Small intestine (tissue), 7 donors: Measurements from ENCODE around the gene RPL37A. TPM values are rescaled to one million over a fixed set of nuclear protein-coding genes. Genes with fewer than 3 reads are reported as not detected.
A peak's percentile ranks its signal among the peaks of the same experiment; 100 is the strongest.

ENCODE experiments used
- DNase-seq, 2 donors: peaks; one replicate each; pipeline versions ENCODE4 v3.0.0 to v3.0.0-alpha.2; 2013
- FAIRE-seq: peaks from 2 replicates; lab custom pipeline; 2012; peaks lifted over from hg19 to GRCh38; lab: Jason Lieb, UNC
- H3K27ac ChIP-seq, 3 donors: one replicate each; pipeline ENCODE4 v1.5.1; 2013; ENCODE audit warnings: low read length in 2 of 3, mild to moderate bottlenecking in 2 of 3, control low read depth in 1 of 3, inconsistent platforms in 1 of 3, low read depth in 1 of 3, moderate library complexity in 1 of 3
- H3K27me3 ChIP-seq, 3 donors: one replicate each; pipeline ENCODE4 v1.6.1; 2013; ENCODE audit warnings: low read length in 3 of 3, inconsistent platforms in 1 of 3; ENCODE audit not compliant: control insufficient read depth in 3 of 3, insufficient read depth in 3 of 3
- H3K36me3 ChIP-seq, 3 donors: one replicate each; pipeline ENCODE4 v1.6.1; 2013; ENCODE audit warnings: low read length in 3 of 3, inconsistent platforms in 1 of 3, low read depth in 1 of 3, mild to moderate bottlenecking in 1 of 3, moderate library complexity in 1 of 3; ENCODE audit not compliant: control insufficient read depth in 3 of 3, insufficient read depth in 2 of 3
- H3K4me1 ChIP-seq, 3 donors: one replicate each; pipeline ENCODE4 v1.6.1; 2013; ENCODE audit warnings: low read length in 2 of 3, inconsistent platforms in 1 of 3, low read depth in 1 of 3, mild to moderate bottlenecking in 1 of 3, moderate library complexity in 1 of 3; ENCODE audit not compliant: control insufficient read depth in 3 of 3, insufficient read depth in 2 of 3
- H3K4me3 ChIP-seq, 3 donors: one replicate each; pipeline ENCODE4 v1.5.1; 2013; ENCODE audit warnings: low read length in 3 of 3, control low read depth in 1 of 3, inconsistent platforms in 1 of 3, low read depth in 1 of 3, mild to moderate bottlenecking in 1 of 3, moderate library complexity in 1 of 3
- H3K9me3 ChIP-seq, 2 donors: one replicate each; pipeline ENCODE4 v1.6.1; 2013; ENCODE audit warnings: low read depth in 1 of 2, low read length in 1 of 2; ENCODE audit not compliant: control insufficient read depth in 2 of 2, insufficient read depth in 1 of 2
- WGBS, 3 donors: extraction: QIAGEN DNeasy Blood & Tissue Kit; methylation state at CpG; one replicate each; pipeline ENCODE4 v1.1.7; 2013; 5-methylcytosine and 5-hydroxymethylcytosine counted together
- polyA plus RNA-seq, 4 donors: library from polyadenylated mRNA; stranded (reverse) in 3 of 4; unstranded in 1 of 4; fragments of 200-250 nt in 3 of 4; fragments of 120-200 nt in 1 of 4; gene quantifications; one replicate each; pipeline versions ENCODE4 v1.2.1 to v1.2.3, GENCODE V29; 2013
- donor health status: healthy with polysubstance abuse.
- donor health status: control.
- donor health status: control.
- donor health status: Bipolar disorder and iron deficiency.
- donor health status: healthy.

The RPL37A gene
- polyA plus RNA-seq, 4 donors, result 1,824 to 4,790 (median 3,519) TPM

DNA sequence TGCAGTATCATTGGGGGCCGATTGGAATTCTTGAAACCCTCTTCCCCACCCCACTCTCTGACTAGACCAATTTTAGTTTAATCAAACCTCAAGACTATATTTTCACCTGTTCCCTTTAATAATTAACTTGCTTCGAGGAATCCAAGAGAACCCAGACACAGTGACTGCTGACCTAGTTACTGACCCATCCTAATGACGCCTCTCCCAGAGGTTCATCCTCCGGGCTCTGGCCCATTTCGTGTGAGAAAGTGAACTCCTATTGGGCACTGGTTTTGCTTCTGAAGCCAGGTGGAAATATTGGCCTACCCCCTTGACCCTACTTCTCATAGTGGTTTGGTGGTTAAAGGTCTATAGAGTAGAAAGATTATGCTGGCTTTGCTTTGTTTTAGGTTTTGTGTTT is 39.9 kb downstream of the RPL37A start:
- FAIRE-seq, result no peak
- Histone ChIP-seq H3K9me3 (peaks cover 0 to 4% of the 10 kb centered on the region in 2 donors), H3K4me1 (peaks cover 0 to 59% (median 3%) of the 10 kb centered on the region in 3 donors)

DNA sequence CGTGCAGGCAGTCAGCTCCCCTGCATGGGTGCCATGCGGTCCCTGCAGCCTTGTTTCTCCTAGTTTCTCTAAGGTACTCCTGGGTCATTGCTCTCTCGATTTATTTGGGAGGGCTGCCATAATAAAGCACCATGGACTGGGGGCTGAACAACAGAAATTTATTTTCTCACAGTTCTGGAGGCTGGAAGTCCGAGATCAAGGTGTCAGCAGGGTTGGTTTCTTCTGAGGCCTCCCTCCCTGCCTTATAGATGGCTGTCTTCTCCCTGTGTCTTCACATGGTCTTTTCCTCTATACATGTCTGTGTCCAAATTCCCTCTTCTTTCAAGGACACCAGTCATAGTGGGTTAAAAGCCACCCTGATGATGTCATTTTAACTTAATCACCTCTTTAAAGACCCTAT is 40.5 kb downstream of the RPL37A start:
- H3K9me3 ChIP-seq, result peaks cover 0 to 4% of the 10 kb centered on the region in 2 donors
- no peak for FAIRE-seq
- no peak for DNase-seq
- no peaks in the 10 kb centered on the region for H3K36me3 ChIP-seq
- no peak overlapping the region for H3K4me3 ChIP-seq
- H3K27me3 ChIP-seq, result no peaks in the 10 kb centered on the region
- H3K27ac ChIP-seq, result no peak overlapping the region
- WGBS, 3 donors, result 89 to 95% (median 89%) methylated on average over 4 of the region's 4 CpGs
- peaks cover 0 to 57% (median 3%) of the 10 kb centered on the region in 3 donors for H3K4me1 ChIP-seq

More for the DNA sequence above, 39.9 kb downstream of the RPL37A start:
- Histone ChIP-seq H3K36me3 (no peaks in the 10 kb centered on the region), H3K4me3 (no peak overlapping the region), H3K27me3 (no peaks in the 10 kb centered on the region), H3K27ac (peak overlapping the region in 1 of 3 donors; percentile 46)
- DNase-seq, result peak in 1 of 2 donors; percentile 58
- 15 to 64% (median 31%) methylated on average over 5 of the region's 5 CpGs for WGBS, 3 donors

DNA sequence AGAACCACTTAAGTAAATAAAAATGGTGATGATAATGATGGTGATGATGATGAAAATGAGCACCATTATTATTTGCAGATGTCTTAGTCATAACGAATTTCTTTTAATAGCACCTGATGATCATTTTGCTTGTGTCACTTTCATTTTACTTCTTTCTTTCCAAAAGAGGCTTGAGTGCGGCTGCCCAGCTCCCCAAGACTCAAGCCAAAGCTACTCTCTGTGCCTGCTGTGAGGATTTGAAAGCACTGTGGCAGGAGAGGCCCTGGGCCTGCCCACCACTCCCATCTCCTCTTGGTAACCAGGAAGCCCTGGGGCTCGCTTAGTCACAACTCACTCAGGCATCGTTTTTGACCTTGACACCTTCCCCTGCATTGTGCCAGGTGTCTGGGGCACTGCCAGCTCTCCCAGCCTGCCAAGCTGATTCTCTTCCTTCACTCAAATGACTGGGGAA is 41.2 kb downstream of the RPL37A start:
- Histone ChIP-seq H3K4me1 (peaks cover 0 to 57% (median 3%) of the 10 kb centered on the region in 3 donors), H3K27ac (no peak overlapping the region), H3K27me3 (no peaks in the 10 kb centered on the region), H3K4me3 (no peak overlapping the region), H3K9me3 (peaks cover 0 to 4% of the 10 kb centered on the region in 2 donors), H3K36me3 (no peaks in the 10 kb centered on the region)
- FAIRE-seq (no peak), DNase-seq (peak in 1 of 2 donors; percentile 79)
- WGBS, 3 donors, result 9 to 44% (median 25%) methylated on average over 4 of the region's 4 CpGs

DNA sequence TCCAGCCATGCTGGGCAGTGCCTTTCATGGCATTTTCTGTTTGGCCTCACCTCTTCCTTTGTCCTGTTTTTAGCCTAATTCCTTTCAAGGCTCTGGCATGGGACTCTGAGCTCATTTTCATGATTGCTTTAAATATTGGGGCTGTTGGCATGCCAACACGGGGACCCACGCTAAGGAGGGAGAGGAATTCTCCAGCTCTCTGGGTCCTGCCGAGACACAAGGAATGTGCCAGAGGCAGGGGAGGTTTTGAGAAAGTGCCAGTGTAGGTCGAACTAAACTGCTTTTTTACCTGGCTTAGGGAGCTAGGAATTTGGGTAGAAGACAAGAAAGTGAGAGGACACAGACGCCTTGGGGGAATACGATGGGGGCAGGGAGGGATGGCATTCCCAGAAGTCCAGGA is 42.3 kb downstream of the RPL37A start:
- Histone ChIP-seq H3K36me3 (no peaks in the 10 kb centered on the region), H3K27me3 (no peaks in the 10 kb centered on the region), H3K9me3 (peaks cover 0 to 4% of the 10 kb centered on the region in 2 donors), H3K4me3 (no peak overlapping the region), H3K4me1 (peaks cover 0 to 46% (median 3%) of the 10 kb centered on the region in 3 donors), H3K27ac (no peak overlapping the region)
- WGBS, 3 donors, result 74 to 82% (median 80%) methylated on average over 6 of the region's 6 CpGs
- DNase-seq, result no peak
- FAIRE-seq, result no peak

DNA sequence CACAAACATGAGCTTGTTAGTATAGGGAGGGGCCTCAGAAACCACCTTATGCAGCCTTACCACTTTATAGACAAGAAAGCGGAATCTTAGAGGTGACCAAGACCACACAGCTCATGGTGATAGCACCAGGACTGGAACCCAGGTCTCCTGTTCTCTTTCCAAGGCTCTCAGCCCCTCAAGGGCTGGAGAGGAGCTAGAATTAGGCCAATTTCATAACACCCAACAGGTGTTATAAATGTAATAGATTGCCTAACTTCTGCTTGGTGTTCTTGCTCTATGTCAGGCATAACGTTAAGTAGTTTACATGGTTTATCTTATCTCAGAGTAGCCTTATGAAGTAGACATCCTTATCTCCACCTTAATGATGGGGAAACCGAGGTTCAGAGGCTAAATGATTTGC is 42.9 kb downstream of the RPL37A start:
- no peaks in the 10 kb centered on the region for H3K36me3 ChIP-seq
- H3K9me3 ChIP-seq, result peaks cover 0 to 4% of the 10 kb centered on the region in 2 donors
- H3K4me1 ChIP-seq, result peaks cover 0 to 40% (median 3%) of the 10 kb centered on the region in 3 donors
- H3K27ac ChIP-seq, result no peak overlapping the region
- no peak overlapping the region for H3K4me3 ChIP-seq
- FAIRE-seq (no peak), DNase-seq (peak in 1 of 2 donors; percentile 39)
- 45 to 63% (median 49%) methylated on average over 3 of the region's 3 CpGs for WGBS, 3 donors
- H3K27me3 ChIP-seq, result no peaks in the 10 kb centered on the region

DNA sequence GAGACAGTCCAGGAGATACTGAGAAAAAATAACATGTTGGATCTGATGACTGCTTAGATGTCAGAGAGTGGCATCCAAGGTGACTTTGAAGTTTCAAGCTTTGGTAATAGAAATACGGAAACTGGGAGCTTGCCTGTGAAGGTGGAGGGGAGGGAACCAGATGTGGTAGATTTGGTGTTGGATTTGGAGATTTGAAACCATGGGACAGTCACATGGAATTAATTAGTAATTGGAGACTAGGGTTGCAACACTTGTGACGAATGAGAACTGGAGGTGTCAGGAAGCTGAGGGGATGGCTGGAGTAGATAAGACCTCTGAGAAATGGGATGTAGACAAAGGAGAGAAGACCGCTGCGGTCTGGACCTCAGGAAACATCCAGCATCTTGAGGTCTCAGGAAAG is 46.7 kb downstream of the RPL37A start:
- WGBS, 3 donors, result 71 to 94% (median 79%) methylated on average over 4 of the region's 4 CpGs
- Histone ChIP-seq H3K4me3 (no peak overlapping the region), H3K36me3 (no peaks in the 10 kb centered on the region), H3K27ac (no peak overlapping the region), H3K9me3 (no peaks in the 10 kb centered on the region), H3K4me1 (peaks cover 0 to 19% (median 0%) of the 10 kb centered on the region in 3 donors), H3K27me3 (no peaks in the 10 kb centered on the region)
- FAIRE-seq, result no peak
- no peak for DNase-seq

DNA sequence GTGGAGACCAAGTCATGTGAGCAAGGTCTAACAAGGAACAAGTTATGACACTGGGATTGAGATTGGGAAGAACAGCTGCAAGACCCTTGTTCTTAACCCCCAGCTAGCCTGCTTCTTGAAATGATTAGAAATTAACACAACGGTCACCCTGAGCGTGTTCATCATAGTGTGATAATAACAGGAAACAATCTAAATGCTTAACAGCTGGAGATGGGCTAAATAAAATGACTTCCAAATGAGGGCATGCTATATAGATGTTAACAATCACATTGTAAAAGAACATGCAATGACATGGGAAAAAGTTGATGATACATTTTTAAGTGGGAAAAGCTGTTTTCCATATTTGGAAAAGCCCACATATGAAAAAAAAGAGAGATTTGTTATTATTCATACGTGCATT is 47.6 kb downstream of the RPL37A start:
- Histone ChIP-seq H3K4me3 (no peak overlapping the region), H3K27me3 (no peaks in the 10 kb centered on the region), H3K4me1 (peaks cover 0 to 11% (median 0%) of the 10 kb centered on the region in 3 donors), H3K9me3 (no peaks in the 10 kb centered on the region), H3K27ac (no peak overlapping the region), H3K36me3 (no peaks in the 10 kb centered on the region)
- DNase-seq (no peak), FAIRE-seq (no peak)
- 75 to 93% (median 88%) methylated on average over 3 of the region's 3 CpGs for WGBS, 3 donors

- Histone ChIP-seq H3K4me3 (no peak overlapping the region), H3K27me3 (no peaks in the 10 kb centered on the region), H3K9me3 (no peaks in the 10 kb centered on the region), H3K27ac (no peak overlapping the region), H3K36me3 (no peaks in the 10 kb centered on the region), H3K4me1 (peaks cover 0 to 8% (median 0%) of the 10 kb centered on the region in 3 donors)
- no peak for DNase-seq
- no peak for FAIRE-seq
- 78 to 93% (median 81%) methylated on average over 7 of the region's 7 CpGs for WGBS, 3 donors
Observed at GRCh38 chr2:216546641-216547403, 48.2 kb downstream of the RPL37A start.
